Globus pallidus (tissue), 1 donor: Measurements from ENCODE around the gene ERN2.
"Not testable (repeated sequence)": the region's sequence is repeated elsewhere in the genome, so short reads cannot be mapped to it uniquely, and the experiment has no call there.

Experiments
- DNase-seq: peaks from one replicate; pipeline ENCODE4 v3.0.0-alpha.2; 2015; ENCODE audit warnings: low spot score

The ERN2 gene

GRCh38 chr16:23722613-23723240 lies 9.7 kb upstream of the ERN2 start:
- DNase-seq: not testable (repeated sequence)

- no peak for DNase-seq
These were observed 3.5 kb upstream of the ERN2 start for GRCh38 chr16:23716484-23716883.

- DNase-seq: no peak
These were observed 1.2 kb downstream of the ERN2 start for GRCh38 chr16:23711785-23712184.

GRCh38 chr16:23710504-23710903 lies 2.5 kb downstream of the ERN2 start:
- no peak for DNase-seq

- DNase-seq: no peak
These were observed 3.0 kb downstream of the ERN2 start for GRCh38 chr16:23710008-23710407.

GRCh38 chr16:23709536-23709935 lies 3.5 kb downstream of the ERN2 start:
- no peak for DNase-seq

GRCh38 chr16:23706439-23706838 lies 6.6 kb downstream of the ERN2 start:
- DNase-seq: no peak

GRCh38 chr16:23705517-23705902 lies 7.5 kb downstream of the ERN2 start:
- no peak for DNase-seq

GRCh38 chr16:23704772-23705516 lies 8.1 kb downstream of the ERN2 start:
- DNase-seq: no peak

- no peak for DNase-seq
These were observed 10.1 kb downstream of the ERN2 start for GRCh38 chr16:23702951-23703350.

GRCh38 chr16:23701045-23701444 lies 12.0 kb downstream of the ERN2 start:
- DNase-seq: no peak

- no peak for DNase-seq
These were observed 12.5 kb downstream of the ERN2 start for GRCh38 chr16:23700509-23700908.

- no peak for DNase-seq
These were observed 12.9 kb downstream of the ERN2 start for GRCh38 chr16:23700093-23700492.

GRCh38 chr16:23699100-23699499 lies 13.9 kb downstream of the ERN2 start:
- DNase-seq: no peak

- no peak for DNase-seq
These were observed 17.3 kb downstream of the ERN2 start for GRCh38 chr16:23695756-23696155.

GRCh38 chr16:23694644-23695373 lies 18.2 kb downstream of the ERN2 start:
- no peak for DNase-seq

GRCh38 chr16:23694265-23694643 lies 18.8 kb downstream of the ERN2 start:
- no peak for DNase-seq

GRCh38 chr16:23692190-23692837 lies 20.7 kb downstream of the ERN2 start:
- DNase-seq: no peak

- DNase-seq: no peak
These were observed 21.4 kb downstream of the ERN2 start for GRCh38 chr16:23691483-23692189.

GRCh38 chr16:23690771-23691482 lies 22.1 kb downstream of the ERN2 start:
- DNase-seq: no peak

GRCh38 chr16:23689442-23690187 lies 23.4 kb downstream of the ERN2 start:
- DNase-seq: no peak
